Activated CD4-positive, alpha-beta T cell treated with anti-CD3 and anti-CD28 coated beads, Interleukin-2, amount 50 U/mL, for 24 hours (primary cell): ENCODE data around the gene TUG1.

Experiments
- DNase-seq, 2 donors: peaks; one replicate each; pipeline ENCODE4 v3.0.0-alpha.2; 2020; ENCODE audit warnings: low read depth in 1 of 2, low spot score in 1 of 2

The TUG1 gene

DNA sequence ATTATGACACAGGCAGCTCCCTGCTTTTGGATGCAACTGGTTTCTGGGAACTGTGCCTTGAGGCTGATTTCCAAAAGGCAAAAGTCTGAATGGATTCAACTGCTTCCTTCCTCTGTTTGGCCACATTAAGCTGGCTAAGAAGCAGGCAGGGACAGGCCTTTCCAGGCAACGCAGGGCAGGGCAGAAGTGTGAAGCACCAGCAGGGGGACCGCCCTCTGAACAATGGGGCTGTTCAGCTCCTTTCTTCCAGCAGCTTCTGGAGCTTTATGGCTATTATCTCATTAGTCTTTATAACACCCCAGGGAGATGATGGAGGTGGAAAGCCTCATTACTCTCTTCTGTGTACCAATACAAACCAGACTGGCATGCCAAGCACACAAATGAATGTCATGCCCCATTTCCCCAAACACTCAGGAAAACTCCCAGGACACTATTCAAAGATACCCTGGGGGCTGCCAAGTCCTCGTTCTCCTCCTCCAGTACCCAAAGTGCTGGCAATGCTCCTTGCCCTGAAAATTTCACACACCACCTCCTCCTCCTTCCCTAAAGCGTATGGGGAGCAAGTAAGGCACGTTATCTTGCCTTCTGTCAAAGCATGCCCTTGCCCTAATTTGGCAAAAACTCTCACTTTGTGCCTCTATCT is 21.8 kb upstream of the TUG1 start:
- no peak for DNase-seq

DNA sequence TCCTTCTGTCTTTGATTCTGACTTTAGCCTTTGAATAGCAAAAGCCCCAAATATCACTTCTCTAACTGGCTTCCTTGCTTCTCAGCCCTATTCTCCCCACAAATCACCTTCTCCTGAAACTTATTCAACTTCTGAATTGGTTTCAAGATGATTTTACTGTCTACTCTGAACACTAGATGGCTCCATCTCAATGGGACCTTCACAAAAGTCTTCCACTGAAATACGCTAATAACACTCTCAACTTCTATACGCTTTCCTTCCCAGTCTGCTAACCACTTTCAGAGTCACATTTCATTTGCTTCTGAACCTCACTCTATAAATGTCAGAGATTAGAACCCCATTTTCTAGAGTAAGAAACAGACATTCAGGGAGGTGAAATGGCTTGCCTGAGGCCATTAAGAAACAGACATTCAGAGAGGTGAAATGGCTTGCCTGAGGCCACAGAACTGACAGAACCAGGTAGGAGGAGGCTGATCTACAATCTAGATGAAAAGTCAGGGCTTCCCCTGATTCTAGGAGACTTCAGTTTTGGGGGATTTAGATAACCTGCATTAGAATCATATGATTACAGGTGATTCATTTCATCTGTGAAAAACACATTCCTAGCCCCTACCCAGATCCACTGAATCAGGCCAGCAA is 21.1 kb upstream of the TUG1 start:
- no peak for DNase-seq

DNA sequence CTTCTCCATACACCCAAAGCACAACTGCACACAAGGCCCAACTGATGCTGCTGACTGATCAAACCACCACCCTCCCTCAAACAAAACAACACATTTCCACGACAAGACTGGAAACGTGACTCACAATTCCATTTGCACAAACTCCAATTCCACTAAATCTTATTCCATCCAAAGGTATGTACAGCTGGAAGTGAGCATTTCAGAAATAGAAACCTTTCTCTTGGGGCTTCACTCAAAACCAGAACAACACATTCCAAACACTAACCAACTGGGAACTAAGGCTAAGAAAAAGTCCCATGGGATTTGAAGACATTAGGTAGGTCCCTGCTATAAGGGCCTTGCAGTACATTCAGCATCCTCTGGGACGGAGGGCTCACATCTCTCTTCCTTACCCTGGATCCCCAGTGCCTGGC is 20.1 kb upstream of the TUG1 start:
- no peak for DNase-seq

DNA sequence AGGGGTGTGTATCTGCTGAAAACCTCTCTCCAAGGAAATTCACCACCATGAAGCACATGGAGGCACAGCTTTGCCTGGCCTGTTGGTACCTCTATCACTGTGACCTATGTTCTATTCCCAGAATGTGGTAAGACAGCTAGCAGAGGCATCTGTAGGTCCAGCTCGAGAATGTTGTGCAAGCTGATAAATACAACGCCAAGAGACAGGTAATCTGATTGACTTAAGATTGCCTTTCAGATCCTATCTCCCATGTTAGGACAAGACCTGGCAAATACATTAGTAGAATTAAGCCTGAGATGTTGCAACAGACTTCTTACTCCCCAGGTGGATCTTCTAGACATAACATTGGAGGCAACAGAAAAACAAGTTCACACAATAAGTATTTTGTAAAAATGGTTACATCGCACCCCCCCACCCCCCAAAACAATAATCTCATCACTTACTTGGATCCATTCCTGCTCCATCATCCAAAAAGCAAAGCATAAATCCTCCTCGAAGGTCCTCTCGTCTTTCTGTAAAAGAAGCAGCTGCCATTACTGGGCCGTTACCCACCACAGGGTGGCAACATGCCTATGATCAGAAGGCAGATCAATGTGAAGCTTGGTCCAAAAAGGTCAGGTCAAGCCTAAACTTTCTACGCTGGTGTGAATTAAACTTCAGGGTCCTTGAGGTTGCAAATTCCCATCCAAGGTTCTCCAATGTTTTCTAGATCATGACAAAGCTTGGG is 19.0 kb upstream of the TUG1 start:
- no peak for DNase-seq

DNA sequence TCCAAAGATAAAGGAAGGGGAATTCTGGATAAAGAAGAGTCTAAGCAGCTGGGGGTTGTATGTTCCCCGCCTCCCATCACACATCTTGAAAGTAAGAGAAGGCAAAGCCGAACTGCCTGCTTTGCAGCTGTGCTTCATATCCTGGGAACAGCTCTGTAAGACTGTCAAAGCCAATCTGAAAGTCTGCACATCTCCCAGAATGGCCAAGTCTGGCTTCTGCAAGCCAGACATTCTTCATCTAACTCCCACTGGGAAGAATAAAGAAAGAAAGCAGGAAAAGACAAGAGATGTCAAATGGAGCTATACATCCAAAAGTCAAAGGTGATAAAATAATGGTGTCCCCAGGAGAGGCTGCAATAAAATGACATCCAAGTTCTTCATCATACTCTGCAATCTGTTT is 15.9 kb upstream of the TUG1 start:
- no peak for DNase-seq

DNA sequence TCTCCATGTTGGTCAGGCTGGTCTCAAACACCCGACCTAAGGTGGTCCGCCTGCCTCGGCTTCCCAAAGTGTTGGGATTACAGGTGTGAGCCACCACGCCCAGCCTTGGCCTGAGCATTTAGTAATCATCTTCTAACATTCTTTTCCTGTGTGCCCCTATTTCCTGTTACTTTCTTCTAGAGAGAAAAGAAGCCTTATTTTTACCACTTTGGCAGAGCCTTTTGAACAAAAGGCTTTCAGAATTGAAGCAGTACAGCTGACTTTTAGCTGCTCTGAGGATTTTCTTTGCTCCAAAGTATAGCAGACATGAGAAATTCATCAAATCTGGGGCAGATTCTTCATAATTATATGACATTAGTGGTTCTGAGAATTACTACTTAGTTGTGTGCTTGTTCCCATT is 13.9 kb upstream of the TUG1 start:
- DNase-seq = no peak

DNA sequence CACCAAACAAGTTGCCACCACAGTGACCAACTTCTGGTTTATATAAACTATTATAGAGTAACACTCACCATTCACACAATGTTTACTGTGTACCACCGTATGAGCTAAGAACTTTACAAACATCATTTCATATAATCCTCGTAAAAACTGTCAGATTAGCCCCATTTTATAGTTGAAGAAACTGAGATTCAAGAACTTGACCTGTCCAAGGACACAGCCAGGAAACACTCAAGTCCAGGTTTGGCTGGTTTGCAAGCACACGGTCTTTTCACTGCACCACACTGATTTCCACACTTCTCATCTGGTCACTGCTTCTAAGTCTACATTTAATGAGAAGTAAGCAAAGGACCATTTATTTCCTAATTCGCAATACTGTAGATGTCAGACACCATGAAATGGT is 4.2 kb upstream of the TUG1 start:
- DNase-seq = no peak

DNA sequence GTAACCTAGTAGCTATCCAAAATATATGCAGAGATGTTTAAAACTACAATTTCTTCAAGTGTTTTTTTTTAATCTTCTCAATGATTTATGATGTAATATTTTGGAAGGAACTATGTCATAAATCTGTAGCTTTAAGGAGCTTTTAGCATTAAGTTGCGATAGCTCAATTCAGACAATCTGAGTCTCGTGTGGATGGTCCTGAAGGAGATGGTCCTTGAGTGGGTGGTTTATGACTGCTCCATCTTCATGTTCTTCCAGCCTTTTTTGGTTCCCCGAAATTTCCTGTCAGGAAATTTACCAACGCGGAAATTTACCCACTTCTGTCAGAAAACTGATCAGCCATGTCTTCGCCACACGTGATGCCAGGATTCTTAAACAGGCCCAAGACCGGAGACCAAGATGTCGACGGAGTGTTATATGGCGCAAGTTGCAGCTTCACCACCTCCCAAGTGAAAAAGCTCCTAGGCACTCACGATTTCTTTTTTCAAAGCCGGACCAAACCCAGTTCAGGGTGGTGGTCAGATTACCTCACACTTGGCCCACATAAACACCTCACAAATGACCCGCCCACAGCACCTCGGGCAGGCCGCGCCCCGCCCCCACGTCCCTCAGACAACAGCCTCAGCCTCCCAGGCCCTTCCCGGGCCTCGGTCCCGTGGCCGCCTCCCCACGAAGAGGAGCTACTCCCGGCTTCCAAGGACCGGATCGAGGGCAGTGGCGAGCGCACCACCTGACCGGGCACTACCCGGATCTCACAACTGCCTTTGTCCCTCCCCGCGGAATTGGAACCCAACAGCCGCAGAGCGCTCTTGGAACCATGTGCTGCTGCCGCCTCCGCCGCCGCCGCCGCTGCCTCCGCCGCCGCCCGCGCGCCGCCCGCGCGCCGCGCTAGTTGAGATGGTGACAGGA is 796 bp upstream of the TUG1 start, which contains the start of gene MORC2:
TSS of gene MORC2 (minus strand) at position 760 of the 909 bp plus-strand sequence. CDS start 885 bp downstream, outside the sequence.
- DNase-seq = no peak

DNA sequence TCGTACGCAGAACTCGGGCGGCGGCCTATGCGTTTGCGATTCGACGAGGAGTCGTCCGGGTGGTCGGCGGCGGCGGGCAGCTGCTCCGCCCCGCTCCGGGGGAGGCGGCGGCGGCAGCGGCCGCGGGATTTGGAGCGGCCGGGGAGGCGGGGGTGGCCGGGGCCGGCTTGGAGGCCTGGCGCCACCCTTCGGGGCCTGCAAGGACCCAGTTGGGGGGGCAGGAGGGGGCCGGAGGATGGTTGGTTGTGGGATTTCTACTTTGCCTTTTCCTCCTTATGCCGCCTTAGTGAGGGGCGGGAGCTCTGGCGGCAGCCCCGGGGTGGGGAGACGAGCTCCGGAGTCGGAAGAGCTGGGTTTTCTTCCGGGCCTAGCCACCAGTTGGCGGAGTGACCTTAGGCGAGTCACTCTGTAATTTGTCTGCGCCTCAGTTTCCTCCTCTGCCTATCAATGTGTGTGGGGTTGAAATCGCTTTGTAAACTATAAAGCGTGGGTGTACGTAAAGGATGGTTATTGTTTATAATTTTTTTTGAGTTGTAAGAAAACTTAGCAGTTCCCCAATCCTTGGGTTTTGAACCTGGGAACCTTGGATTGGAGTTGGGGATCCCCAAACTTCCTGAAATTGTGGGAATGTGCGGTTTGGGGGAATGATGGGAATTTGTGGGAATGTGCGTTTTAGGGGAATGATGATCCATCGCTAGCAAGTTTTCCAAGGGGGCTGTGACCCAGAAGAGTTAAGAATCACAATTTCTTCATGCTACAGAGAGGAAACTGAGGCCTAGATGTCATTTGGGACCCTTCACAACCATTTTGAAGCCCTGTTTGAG is 679 bp downstream of the TUG1 start:
- DNase-seq = no peak

DNA sequence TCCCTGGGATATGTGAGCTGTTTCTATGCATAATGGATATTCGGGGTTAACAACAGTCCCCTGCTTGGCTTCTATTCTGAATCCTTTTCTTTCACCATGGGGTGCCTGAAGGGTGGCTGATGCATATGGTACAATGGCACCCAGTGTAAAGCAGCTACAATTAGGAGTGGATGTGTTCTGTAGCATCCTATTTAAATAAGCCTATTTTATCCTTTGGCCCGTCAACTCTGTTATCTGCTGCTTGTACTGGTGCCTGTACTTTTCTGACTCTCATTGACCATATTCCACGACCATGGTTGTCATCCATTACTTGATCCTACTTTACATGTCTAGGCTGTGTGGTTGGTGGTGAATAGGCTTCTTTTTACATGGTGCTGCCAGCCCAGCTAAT is 1.3 kb downstream of the TUG1 start:
- no peak for DNase-seq

DNA sequence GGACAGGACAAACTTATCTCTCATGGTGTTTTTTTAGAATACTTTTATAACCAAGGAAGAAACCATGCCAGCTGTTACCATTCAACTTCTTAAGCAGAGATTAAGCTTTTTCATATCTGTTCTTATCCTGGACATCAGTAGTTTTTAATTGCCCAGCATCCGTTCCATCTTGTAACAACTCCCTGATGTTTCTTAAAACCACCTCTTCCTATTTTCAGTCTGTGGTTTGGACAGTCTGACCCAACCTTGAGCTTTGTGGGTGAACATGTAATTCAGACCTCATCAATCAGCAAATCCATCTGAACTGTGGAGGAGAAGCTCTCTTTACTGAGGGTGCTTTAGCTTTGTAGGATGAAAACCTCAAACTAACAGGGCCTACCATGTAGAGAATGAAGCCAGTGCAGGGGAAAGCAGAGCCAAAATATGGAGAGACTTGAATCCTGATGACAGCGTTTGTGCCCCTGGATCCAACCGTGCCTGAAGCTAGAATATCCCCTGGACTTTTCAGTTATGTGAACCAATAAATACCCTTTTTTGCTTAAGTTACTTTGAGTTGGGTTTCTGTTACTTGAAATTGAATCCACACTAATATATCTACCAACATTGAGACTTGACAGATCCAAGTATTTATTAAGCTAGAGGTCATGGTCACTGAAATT is 9.4 kb downstream of the TUG1 start:
- no peak for DNase-seq

DNA sequence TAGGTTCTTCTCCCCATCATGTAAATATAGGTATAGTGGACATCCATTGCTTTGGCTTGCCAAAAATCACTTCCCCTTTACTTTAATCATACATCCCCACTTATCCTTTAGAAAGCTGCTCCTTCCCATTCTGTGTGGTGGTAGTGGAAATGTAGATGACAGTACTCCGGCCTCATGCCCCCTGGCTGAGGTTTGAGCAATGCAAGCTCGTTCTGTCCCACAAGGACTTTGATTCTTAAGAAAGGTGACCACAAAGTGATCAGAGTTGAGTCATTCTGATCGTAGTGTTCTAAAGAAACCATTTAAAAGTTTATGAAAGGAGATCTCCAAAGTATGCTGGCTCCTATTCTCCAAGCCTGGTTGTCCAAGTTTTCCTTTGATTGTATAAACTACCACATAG is 10.9 kb downstream of the TUG1 start:
- no peak for DNase-seq

DNA sequence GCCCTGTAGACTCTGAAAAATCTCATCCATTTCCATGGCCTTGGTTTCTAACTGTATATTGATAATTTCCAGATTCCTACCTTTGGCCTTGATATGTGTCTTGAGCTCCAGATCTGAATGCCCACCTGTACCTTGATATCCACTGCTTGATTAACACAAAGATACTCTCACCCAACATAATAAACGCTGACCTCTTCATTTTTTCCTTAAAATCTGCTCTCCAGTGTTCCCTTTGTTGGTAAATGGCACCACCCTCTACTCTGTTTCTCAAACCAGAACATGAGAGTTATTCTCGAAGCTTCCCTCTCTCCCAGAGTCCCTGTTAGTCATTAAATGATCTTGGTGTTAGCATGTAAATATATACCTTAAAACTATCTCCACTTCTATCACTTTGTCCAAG is 13.4 kb downstream of the TUG1 start:
- no peak for DNase-seq

DNA sequence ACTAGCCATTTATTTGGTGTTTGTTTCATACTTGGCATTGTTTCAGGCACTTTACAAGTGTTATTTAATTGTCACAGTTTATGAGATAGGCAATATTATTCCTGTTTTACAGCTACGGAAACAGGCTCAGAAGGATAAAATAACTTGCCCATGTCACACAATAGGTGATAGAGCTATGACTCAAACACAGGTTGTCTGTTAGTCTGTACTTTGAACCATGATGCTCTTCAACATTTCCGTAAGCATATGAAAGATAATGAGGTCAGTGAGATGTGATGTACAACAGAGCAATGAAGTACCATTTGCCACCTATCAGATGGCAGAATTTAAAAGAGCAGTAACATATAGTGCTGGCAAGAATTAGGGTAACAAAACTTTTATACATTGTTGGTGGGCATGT is 15.3 kb downstream of the TUG1 start:
- DNase-seq = no peak

DNA sequence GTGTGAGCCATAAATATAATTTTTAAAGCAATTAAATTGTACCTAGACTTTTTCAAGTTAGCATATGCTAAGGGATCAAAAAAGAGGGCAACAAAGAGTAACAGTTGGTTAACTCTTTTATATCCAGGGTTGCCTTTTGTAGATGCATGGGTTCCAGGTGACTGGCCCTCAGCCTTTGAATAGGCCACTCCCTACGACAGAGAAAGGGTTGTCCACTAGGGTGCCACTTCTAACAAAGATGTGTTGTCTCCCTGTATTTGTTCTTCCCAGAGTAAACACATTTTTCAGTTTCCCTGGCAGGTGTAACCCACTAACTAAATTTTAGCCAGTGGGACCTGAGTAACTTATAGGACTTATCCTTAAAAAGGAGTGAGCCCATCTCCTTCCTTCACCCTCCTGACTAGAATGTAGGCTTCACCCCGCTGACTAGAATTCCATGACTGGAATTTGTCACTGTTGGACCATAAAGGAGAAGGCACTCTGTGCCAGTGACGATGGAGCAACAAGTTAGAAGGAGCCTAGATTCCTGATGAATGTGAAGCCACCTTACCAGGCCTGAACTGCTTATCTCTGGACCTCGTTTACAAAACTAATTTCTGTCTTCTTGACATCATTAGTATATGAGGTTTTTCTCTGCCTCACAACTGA is 16.6 kb downstream of the TUG1 start:
- no peak for DNase-seq

DNA sequence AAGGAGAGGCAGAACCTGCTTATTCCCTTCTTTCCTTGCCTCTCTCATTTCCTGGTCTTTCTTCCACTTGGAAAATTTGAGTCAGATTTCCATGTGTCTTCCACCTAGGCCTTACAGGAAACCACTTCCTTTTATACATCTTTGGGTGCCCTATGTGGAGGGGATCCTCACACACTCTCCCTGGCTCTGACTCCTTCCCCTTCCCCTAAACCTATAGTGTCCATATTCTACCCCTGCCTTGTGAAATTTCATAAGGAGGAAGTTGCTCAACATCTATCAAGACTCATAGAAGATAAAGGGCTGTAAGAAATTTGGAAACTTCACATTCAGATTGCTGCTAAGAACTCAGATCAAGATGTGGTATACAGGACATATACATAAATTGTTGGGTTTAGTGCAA is 20.4 kb downstream of the TUG1 start:
- DNase-seq = no peak

DNA sequence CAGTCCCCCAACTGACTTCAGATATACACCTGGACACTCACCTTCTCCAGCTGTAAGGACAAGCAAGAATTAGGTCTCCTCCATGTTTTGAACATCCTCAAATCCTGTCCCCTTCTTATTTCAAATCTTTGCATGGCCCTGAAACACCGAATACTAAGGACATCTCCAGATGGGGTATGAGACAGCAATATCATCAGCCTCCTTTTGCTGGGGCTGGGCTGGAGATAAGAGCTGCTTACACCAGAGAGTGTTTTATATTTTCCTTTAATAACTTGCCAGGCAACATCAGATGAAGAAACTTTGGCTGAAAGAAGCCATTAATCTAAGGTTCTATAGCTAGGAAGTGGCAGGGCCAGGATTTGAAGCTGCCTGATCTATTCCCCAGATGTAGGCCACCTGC is 21.6 kb downstream of the TUG1 start:
- no peak for DNase-seq

DNA sequence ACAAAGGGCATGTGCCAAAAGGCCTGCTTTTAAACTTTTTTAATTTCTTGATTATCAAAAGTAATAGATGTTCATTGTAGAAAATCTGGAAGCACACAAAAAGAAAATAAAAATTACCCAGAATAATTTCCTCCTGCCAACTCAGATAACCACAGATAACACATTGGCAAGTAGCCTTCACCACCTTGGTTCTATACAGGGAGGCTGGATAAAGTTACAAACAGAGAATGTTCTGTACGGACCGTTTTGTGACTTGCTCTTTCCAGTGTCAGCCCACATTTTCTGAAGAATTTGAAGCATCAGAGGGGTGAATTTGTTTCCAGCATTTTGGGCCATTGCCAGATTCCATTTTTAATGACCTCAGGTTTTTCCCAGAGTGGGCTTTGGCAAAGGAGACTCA is 23.5 kb downstream of the TUG1 start:
- DNase-seq = no peak

DNA sequence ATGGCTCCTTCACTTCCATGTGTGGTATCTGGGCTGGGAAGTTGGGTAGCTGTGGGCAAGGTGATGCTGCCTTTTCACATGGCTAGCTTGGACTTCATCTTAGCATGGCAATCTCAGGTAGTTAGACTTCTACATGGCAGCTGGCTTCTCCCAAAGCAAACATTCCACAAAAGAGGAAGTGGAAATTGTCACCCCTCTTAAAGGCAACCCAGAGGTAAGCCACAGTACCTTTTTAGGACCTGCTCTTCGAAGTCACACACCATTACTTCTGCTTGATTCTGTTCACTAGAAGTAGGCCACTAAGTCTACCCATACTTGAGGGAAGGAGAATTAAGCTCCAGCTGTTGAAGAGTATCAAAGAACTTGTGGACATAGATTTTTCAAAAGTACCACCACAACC is 25.9 kb downstream of the TUG1 start:
- no peak for DNase-seq

DNA sequence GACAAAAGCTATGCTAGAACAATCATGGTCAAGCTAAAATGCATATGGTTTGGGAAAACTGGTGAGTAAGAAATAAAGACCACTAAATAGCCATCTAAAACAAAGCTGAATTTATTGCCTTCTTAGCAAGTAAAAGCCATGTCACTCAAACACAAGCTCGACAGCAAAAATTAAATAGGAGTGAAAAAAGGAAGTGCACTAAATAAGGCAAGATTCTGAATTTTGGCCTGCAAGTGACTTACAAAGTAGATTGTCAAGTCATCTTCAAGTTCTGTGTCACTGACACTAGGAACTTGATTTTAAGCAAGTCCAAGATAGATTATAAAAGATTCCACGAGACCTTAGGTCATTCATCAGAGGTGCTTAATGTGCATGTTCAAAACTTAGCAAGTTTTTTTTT is 27.4 kb downstream of the TUG1 start:
- DNase-seq = no peak
